Cardiac fibroblast (primary cell): ENCODE data around the gene HDGF.
A peak's percentile ranks its signal among the peaks of the same experiment; 100 is the strongest.

ENCODE experiments used
- DNase-seq, 2 donors: peaks; one replicate each; pipeline versions ENCODE4 v3.0.0 to v3.0.0-alpha.2; 2010; ENCODE audit warnings: low read depth in 2 of 2
- H3K4me3 ChIP-seq, 2 donors: replicated peaks in 1 of 2; 1 replicate in 1 of 2; 2 replicates in 1 of 2; pipeline ENCODE4 v1.5.1; 2011; ENCODE audit warnings: low read depth in 2 of 2, low read length in 2 of 2, mild to moderate bottlenecking in 2 of 2, moderate library complexity in 1 of 2
- CTCF ChIP-seq: IDR thresholded peaks from one replicate; pipeline ENCODE4 v1.5.1; 2011; ENCODE audit warnings: low read depth, mild to moderate bottlenecking, low read length, inconsistent platforms

HDGF gene

GRCh38 chr1:156789621-156790318 is 38.3 kb upstream of the HDGF start:
- no peak overlapping the region for H3K4me3 ChIP-seq
- TF ChIP-seq CTCF, result no peak
- no peak for DNase-seq

GRCh38 chr1:156788136-156788535 is 36.7 kb upstream of the HDGF start:
- no peak overlapping the region for H3K4me3 ChIP-seq
- TF ChIP-seq CTCF, result no peak
- DNase-seq, result no peak

GRCh38 chr1:156786640-156787039 is 35.2 kb upstream of the HDGF start:
- no peak for DNase-seq
- no peak overlapping the region for H3K4me3 ChIP-seq
- no peak for TF ChIP-seq CTCF

- no peak for TF ChIP-seq CTCF
- no peak for DNase-seq
- H3K4me3 ChIP-seq, result no peak overlapping the region
These were observed 34.0 kb upstream of the HDGF start for GRCh38 chr1:156785458-156785857.

- DNase-seq, result peak; percentile 59 to 60
- no peak for TF ChIP-seq CTCF
- H3K4me3 ChIP-seq, result no peak overlapping the region
These were observed 30.2 kb upstream of the HDGF start for GRCh38 chr1:156781585-156782186.

- no peak for TF ChIP-seq CTCF
- DNase-seq, result no peak
- no peak overlapping the region for H3K4me3 ChIP-seq
These were observed 26.1 kb upstream of the HDGF start for GRCh38 chr1:156777573-156777972.

- H3K4me3 ChIP-seq, result no peak overlapping the region
- TF ChIP-seq CTCF, result no peak
- no peak for DNase-seq
These were observed 25.5 kb upstream of the HDGF start for GRCh38 chr1:156776942-156777341.
